ENCODE data around the gene RCOR1.

DNA sequence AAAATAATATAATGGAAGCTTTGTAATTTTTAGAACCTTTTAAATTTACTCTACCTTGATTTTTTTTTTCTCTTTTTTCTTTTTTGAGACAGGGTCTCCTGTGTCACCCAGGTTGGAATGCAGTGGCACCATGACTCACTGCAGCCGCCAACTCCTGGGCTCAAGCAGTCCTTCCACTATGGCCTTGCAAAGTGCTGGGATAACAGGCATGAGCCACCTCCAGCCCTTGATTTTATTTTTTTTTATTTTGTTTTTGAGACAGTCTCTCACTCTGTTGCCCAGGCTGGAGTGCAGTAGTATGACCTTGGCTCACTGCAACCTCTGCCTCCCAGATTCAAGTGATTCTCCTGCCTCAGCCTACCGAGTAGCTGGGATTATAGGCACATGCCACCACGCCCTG is 119.5 kb downstream of the RCOR1 start:
- no peak for TF ChIP-seq POLR2A (IDR thresholded peaks at IDR 0.05)
- TF ChIP-seq, protein P1, sequence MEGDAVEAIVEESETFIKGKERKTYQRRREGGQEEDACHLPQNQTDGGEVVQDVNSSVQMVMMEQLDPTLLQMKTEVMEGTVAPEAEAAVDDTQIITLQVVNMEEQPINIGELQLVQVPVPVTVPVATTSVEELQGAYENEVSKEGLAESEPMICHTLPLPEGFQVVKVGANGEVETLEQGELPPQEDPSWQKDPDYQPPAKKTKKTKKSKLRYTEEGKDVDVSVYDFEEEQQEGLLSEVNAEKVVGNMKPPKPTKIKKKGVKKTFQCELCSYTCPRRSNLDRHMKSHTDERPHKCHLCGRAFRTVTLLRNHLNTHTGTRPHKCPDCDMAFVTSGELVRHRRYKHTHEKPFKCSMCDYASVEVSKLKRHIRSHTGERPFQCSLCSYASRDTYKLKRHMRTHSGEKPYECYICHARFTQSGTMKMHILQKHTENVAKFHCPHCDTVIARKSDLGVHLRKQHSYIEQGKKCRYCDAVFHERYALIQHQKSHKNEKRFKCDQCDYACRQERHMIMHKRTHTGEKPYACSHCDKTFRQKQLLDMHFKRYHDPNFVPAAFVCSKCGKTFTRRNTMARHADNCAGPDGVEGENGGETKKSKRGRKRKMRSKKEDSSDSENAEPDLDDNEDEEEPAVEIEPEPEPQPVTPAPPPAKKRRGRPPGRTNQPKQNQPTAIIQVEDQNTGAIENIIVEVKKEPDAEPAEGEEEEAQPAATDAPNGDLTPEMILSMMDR (IDR thresholded peaks at IDR 0.05): no peak
- TF ChIP-seq EP300 (IDR thresholded peaks at IDR 0.05): no peak

Data from upper lobe of left lung (tissue), 4 donors.